Measurements from ENCODE around the gene EXOC3L1. TPM values are rescaled to one million over a fixed set of nuclear protein-coding genes. Genes with fewer than 3 reads are reported as not detected.

Gene EXOC3L1
- polyA plus RNA-seq, 1 experiment: not detected

- POLR2A ChIA-PET: no interaction called here
- CTCF ChIA-PET: interaction anchor here (1.0 kb wide), 1 partner anchor 10 kb away, joined by 3 read pairs; the partner anchor contains the start of gene TMEM208
Observed at GRCh38 chr16:67216612-67217490, 26.9 kb upstream of the EXOC3L1 start.

GRCh38 chr16:67215706-67216105, 25.8 kb upstream of the EXOC3L1 start:
- Histone ChIP-seq H3K27me3 (ENCODE audit: control insufficient read depth, insufficient read depth, low read length) (no peaks in the 10 kb centered on the region), H3K36me3 (ENCODE audit: control insufficient read depth, insufficient read depth, low read length) (no peaks in the 10 kb centered on the region; the same call in none of the 2 replicates), H3K4me3 (ENCODE audit: low read depth, low read length) (no peak overlapping the region)
- TF ChIP-seq CTCF (IDR thresholded peaks at IDR 0.05; ENCODE audit: insufficient read depth, low read depth, low read length): no peak
- no peak for DNase-seq (ENCODE audit: low read depth)
- CTCF ChIA-PET: interaction anchor here (0.6 to 1.4 kb wide), 3 partner anchors 17 to 255 kb away, joined by 3 read pairs; partner anchors contain the start of gene ELMO3
- POLR2A ChIA-PET: no interaction called here

More at GRCh38 chr16:67216612-67217490, 26.9 kb upstream of the EXOC3L1 start:
- Histone ChIP-seq H3K27me3 (ENCODE audit: control insufficient read depth, insufficient read depth, low read length) (no peaks in the 10 kb centered on the region), H3K36me3 (ENCODE audit: control insufficient read depth, insufficient read depth, low read length) (no peaks in the 10 kb centered on the region; the same call in 1 of the 2 replicates), H3K4me3 (ENCODE audit: low read depth, low read length) (no peak overlapping the region)
- TF ChIP-seq CTCF (IDR thresholded peaks at IDR 0.05; ENCODE audit: insufficient read depth, low read depth, low read length): no peak
- DNase-seq (ENCODE audit: low read depth): no peak

DNA sequence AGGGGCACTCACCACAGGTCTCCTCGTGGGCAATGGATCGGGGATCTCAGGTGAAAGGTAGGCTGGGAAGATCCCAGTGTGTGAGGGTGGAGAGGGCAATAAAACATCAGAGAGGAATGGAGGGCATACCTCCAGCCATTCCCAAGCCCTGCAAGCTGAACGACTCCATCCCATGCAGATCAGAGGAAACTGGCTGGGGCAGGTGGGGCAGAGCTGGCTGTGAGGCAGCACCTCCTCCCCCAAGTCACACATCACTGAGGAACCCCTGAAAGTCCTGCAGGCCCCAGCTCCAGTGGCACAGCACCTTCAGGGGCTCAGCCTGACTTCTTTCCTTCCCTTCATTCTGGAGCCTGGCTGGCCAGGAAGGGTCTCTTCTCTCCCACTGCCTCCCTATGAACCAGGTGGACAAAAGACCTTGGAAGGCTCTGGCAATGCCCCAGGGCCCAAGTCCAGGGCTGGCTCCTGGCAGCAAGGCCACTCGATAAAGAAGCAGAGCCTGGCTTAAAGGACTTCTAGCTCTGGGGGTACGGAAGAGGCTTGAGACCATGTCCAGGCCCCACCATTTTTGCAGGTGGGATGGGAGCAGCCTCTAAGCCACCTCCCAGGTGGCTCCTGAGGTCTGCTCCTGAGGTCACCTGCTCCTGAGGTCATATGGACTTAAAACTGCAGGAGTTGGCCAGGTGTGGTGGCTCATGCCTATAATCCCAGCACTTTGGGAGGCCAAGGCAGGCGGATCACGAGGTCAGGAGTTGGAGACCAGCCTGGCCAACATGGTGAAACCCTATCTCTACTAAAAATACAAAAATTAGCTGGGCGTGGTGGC, 23.5 kb upstream of the EXOC3L1 start:
- ChIA-PET CTCF (no interaction called here), POLR2A (no interaction called here)
- no peak for DNase-seq (ENCODE audit: low read depth)
- H3K4me3 ChIP-seq (ENCODE audit: low read depth, low read length): no peak overlapping the region
- H3K27me3 ChIP-seq (ENCODE audit: control insufficient read depth, insufficient read depth, low read length): no peaks in the 10 kb centered on the region
- peaks cover 4% of the 10 kb centered on the region for H3K36me3 ChIP-seq (ENCODE audit: control insufficient read depth, insufficient read depth, low read length)
- TF ChIP-seq CTCF (IDR thresholded peaks at IDR 0.05; ENCODE audit: insufficient read depth, low read depth, low read length): no peak

- Histone ChIP-seq H3K27me3 (ENCODE audit: control insufficient read depth, insufficient read depth, low read length) (no peaks in the 10 kb centered on the region), H3K36me3 (ENCODE audit: control insufficient read depth, insufficient read depth, low read length) (peaks cover 4% of the 10 kb centered on the region), H3K4me3 (ENCODE audit: low read depth, low read length) (no peak overlapping the region)
- CTCF ChIA-PET: no interaction called here
- TF ChIP-seq CTCF (IDR thresholded peaks at IDR 0.05; ENCODE audit: insufficient read depth, low read depth, low read length): no peak
- POLR2A ChIA-PET: no interaction called here
- DNase-seq (ENCODE audit: low read depth): no peak
Observed at GRCh38 chr16:67212766-67213165, 22.8 kb upstream of the EXOC3L1 start.

GRCh38 chr16:67211674-67212073, 21.7 kb upstream of the EXOC3L1 start:
- POLR2A ChIA-PET: no interaction called here
- no peak for DNase-seq (ENCODE audit: low read depth)
- no peak overlapping the region for H3K4me3 ChIP-seq (ENCODE audit: low read depth, low read length)
- CTCF ChIA-PET: interaction anchor here (0.8 kb wide), 1 partner anchor 8 kb away, joined by 5 read pairs; no protein-coding TSS in a partner anchor
- H3K27me3 ChIP-seq (ENCODE audit: control insufficient read depth, insufficient read depth, low read length): no peaks in the 10 kb centered on the region
- peaks cover 4% of the 10 kb centered on the region for H3K36me3 ChIP-seq (ENCODE audit: control insufficient read depth, insufficient read depth, low read length)
- TF ChIP-seq CTCF (IDR thresholded peaks at IDR 0.05; ENCODE audit: insufficient read depth, low read depth, low read length): no peak
